ENCODE data around the gene LZTS2.

LZTS2 gene

GRCh38 chr10:101056365-101057151 is 57.0 kb downstream of the LZTS2 start:
- DNase-seq, result no peak
